Hepatocyte (in vitro differentiated cells): ENCODE measurements around the gene PIGQ.

Source experiments
- CTCF ChIP-seq: fragments of 200-600 bp; sonication (generic); IDR thresholded peaks from 2 replicates; pipeline ENCODE4 v1.5.1; 2016; ENCODE audit warnings: antibody characterized with exemption, mild to moderate bottlenecking; ENCODE audit not compliant: poor library complexity
- EZH2 ChIP-seq: fragments of 200-600 bp; sonication (generic); IDR thresholded peaks from 2 replicates; pipeline ENCODE4 v1.6.1; 2016; ENCODE audit warnings: antibody characterized with exemption, mild to moderate bottlenecking, borderline replicate concordance

DNA sequence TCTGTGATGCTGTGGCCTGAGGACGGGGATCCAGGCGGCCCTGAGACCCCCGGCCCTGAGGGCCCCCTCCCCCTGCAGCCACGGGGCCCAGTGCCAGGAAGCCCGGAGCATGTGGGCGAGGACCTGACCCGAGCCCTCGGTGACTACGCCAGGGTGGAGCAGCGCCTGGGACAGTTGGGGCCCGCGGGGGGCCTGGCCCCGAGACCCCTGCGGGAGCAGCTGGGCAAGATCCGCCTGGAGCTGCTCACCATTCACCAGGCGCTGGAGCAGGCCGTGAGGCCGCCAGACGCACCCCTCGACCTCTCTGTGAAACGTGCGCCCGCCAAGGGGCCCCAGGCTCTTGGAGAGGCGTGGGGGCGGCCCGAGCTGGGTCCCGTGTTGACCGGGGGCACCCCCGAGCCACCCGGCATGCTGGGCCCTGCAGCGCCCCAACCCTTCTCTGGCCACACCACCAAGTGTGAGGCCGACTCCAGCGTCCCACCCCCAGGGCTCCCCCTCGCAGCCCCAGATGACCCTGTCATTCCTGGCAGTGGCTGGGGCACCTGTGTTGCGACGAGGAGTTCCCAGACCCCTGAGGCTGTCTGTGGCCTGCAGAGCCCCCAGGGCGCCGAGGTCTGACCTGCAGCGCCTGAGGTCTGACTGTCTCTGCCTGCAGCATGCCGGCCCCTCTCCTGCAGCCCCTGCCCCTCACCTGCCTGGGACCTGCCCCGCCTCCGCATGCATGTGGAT, 4.9 kb upstream of the PIGQ start:
- TF ChIP-seq CTCF (no peak), EZH2 (no peak)
